Liver (tissue), 9 donors: Measurements from ENCODE around the gene RAPGEF6. TPM values are rescaled to one million over a fixed set of nuclear protein-coding genes. Genes with fewer than 3 reads are reported as not detected.

Source experiments
- DNase-seq: peaks from one replicate; pipeline ENCODE4 v3.0.0-alpha.2; 2017; ENCODE audit warnings: low spot score
- H3K27ac ChIP-seq, 2 donors: one replicate each; pipeline ENCODE4 v1.7.0; 2013; ENCODE audit warnings: inconsistent platforms in 2 of 2, low read length in 2 of 2, control low read depth in 1 of 2, low read depth in 1 of 2, mild to moderate bottlenecking in 1 of 2
- H3K27me3 ChIP-seq, 4 donors: one replicate each; pipeline versions ENCODE4 v1.6.1 to v1.7.0; 2013; ENCODE audit warnings: low read length in 3 of 4, inconsistent platforms in 1 of 4, mild to moderate bottlenecking in 1 of 4, moderate library complexity in 1 of 4; ENCODE audit not compliant: control insufficient read depth in 4 of 4, insufficient read depth in 4 of 4
- H3K36me3 ChIP-seq, 4 donors: one replicate each; pipeline versions ENCODE4 v1.6.1 to v1.7.0; 2013; ENCODE audit warnings: low read length in 3 of 4, mild to moderate bottlenecking in 3 of 4, low read depth in 1 of 4, moderate library complexity in 1 of 4; ENCODE audit not compliant: control insufficient read depth in 4 of 4, insufficient read depth in 3 of 4
- H3K4me1 ChIP-seq, 4 donors: one replicate each; pipeline versions ENCODE4 v1.6.1 to v1.7.0; 2013; ENCODE audit warnings: low read length in 3 of 4, mild to moderate bottlenecking in 3 of 4, moderate library complexity in 1 of 4; ENCODE audit not compliant: control insufficient read depth in 4 of 4, insufficient read depth in 4 of 4
- H3K4me3 ChIP-seq, 3 donors: one replicate each; pipeline versions ENCODE4 v1.6.1 to v1.7.0; 2013; ENCODE audit warnings: low read length in 3 of 3, control low read depth in 1 of 3, low read depth in 1 of 3, mild to moderate bottlenecking in 1 of 3
- H3K9ac ChIP-seq, 2 donors: one replicate each; pipeline ENCODE4 v1.7.0; 2013; ENCODE audit warnings: low read length in 2 of 2, mild to moderate bottlenecking in 2 of 2, moderate library complexity in 2 of 2, control low read depth in 1 of 2, low read depth in 1 of 2
- H3K9me3 ChIP-seq, 4 donors: one replicate each; pipeline versions ENCODE4 v1.6.1 to v1.7.0; 2013; ENCODE audit warnings: low read length in 3 of 4; ENCODE audit not compliant: control insufficient read depth in 4 of 4
- ATF3 ChIP-seq: IDR thresholded peaks from 2 replicates; pipeline ENCODE4 v1.6.1; 2016; ENCODE audit warnings: antibody characterized with exemption
- CTCF ChIP-seq: fragments of 150-350 bp; IDR thresholded peaks from 2 replicates; pipeline ENCODE4 v1.5.1; 2017; ENCODE audit warnings: improper control_type of control experiment, low read depth, low read length; ENCODE audit not compliant: missing input control
- EGR1 ChIP-seq, 2 donors: IDR thresholded peaks; 2 replicates each; pipeline ENCODE4 v1.6.1; 2016 to 2018; ENCODE audit warnings: antibody characterized with exemption in 2 of 2, low read depth in 2 of 2
- FOXA2 ChIP-seq: IDR thresholded peaks from 2 replicates; pipeline ENCODE4 v1.6.1; 2016; ENCODE audit warnings: antibody characterized with exemption
- GABPA ChIP-seq, 2 donors: IDR thresholded peaks in 1 of 2; conservative IDR thresholded peaks in 1 of 2; 2 replicates each; pipeline ENCODE4 v1.6.1; 2016; ENCODE audit warnings: antibody characterized with exemption in 2 of 2, mild to moderate bottlenecking in 1 of 2, moderate library complexity in 1 of 2
- HNF4A ChIP-seq, 2 donors: conservative IDR thresholded peaks; 2 replicates each; pipeline ENCODE4 v1.6.1; 2016; ENCODE audit warnings: antibody characterized with exemption in 2 of 2, mild to moderate bottlenecking in 2 of 2
- HNF4G ChIP-seq: IDR thresholded peaks from 2 replicates; pipeline ENCODE4 v1.6.1; 2016; ENCODE audit warnings: antibody characterized with exemption
- JUND ChIP-seq, 2 donors: IDR thresholded peaks; 2 replicates each; pipeline ENCODE4 v1.6.1; 2016; ENCODE audit warnings: antibody characterized with exemption in 2 of 2
- NR2F2 ChIP-seq: IDR thresholded peaks from 2 replicates; pipeline ENCODE4 v1.6.1; 2016; ENCODE audit warnings: antibody characterized with exemption
- RAD21 ChIP-seq, 2 donors: IDR thresholded peaks; 2 replicates each; pipeline ENCODE4 v1.6.1; 2016; ENCODE audit warnings: antibody characterized with exemption in 2 of 2, mild to moderate bottlenecking in 2 of 2
- REST ChIP-seq: IDR thresholded peaks from 2 replicates; pipeline ENCODE4 v1.6.1; 2016; ENCODE audit warnings: antibody characterized with exemption, mild to moderate bottlenecking
- RXRA ChIP-seq, 2 donors: IDR thresholded peaks; 2 replicates each; pipeline ENCODE4 v1.6.1; 2017 to 2018; ENCODE audit warnings: antibody characterized with exemption in 2 of 2, mild to moderate bottlenecking in 1 of 2
- SP1 ChIP-seq: IDR thresholded peaks from 2 replicates; pipeline ENCODE4 v1.6.1; 2018; ENCODE audit warnings: antibody characterized with exemption, mild to moderate bottlenecking
- YY1 ChIP-seq: IDR thresholded peaks from 2 replicates; pipeline ENCODE4 v1.6.1; 2016; ENCODE audit warnings: antibody characterized with exemption, mild to moderate bottlenecking
- ZBTB33 ChIP-seq: IDR thresholded peaks from 2 replicates; pipeline ENCODE4 v1.6.1; 2016; ENCODE audit warnings: antibody characterized with exemption
- WGBS: extraction: QIAGEN DNeasy Blood & Tissue Kit; methylation state at CpG from one replicate; pipeline ENCODE4 v1.1.7; 2013; 5-methylcytosine and 5-hydroxymethylcytosine counted together
- polyA plus RNA-seq, 2 donors: library from polyadenylated mRNA; stranded (reverse) in 1 of 2; unstranded in 1 of 2; fragments of 200-250 nt in 1 of 2; fragments of >200 nt in 1 of 2; fragmentation: Nextera tagmentation in 1 of 2; extraction: Ambion mirVana in 1 of 2; gene quantifications; one replicate each; pipeline versions ENCODE4 v1.2.1 to v1.2.3, GENCODE V29; 2013 to 2015
- total RNA-seq, 2 donors: library from RNA; depleted of rRNA; stranded (reverse); fragments of >200 nt; gene quantifications; one replicate each; pipeline ENCODE4 v1.2.3, GENCODE V29; 2014
- donor health status: healthy.
- donor health status: healthy.
- donor health status: healthy.
- donor health status: healthy.
- donor health status: healthy.

The RAPGEF6 gene
- total and polyA plus RNA-seq, 4 donors: 1.7 to 16.1 (median 8.6) TPM

- 72% methylated on average over 3 of the region's 3 CpGs for WGBS
- H3K9me3 ChIP-seq: no peaks in the 10 kb centered on the region
- H3K36me3 ChIP-seq: no peaks in the 10 kb centered on the region
- H3K9ac ChIP-seq: no peak overlapping the region
- H3K4me3 ChIP-seq: no peak overlapping the region
- no peak for DNase-seq
- H3K27ac ChIP-seq: no peak overlapping the region
- H3K4me1 ChIP-seq: peaks cover 0 to 3% (median 0%) of the 10 kb centered on the region in 4 donors
- TF ChIP-seq FOXA2 (no peak), HNF4A (conservative IDR thresholded peaks at IDR 0.05) (no peak), ATF3 (no peak), SP1 (no peak), ZBTB33 (no peak), RXRA (IDR thresholded peaks at IDR 0.05) (no peak), HNF4G (no peak), CTCF (no peak), NR2F2 (no peak), JUND (IDR thresholded peaks at IDR 0.05) (no peak), YY1 (no peak), EGR1 (IDR thresholded peaks at IDR 0.05; ENCODE audit: low read depth in 2 of 2) (no peak), RAD21 (IDR thresholded peaks at IDR 0.05) (no peak), GABPA (IDR thresholded peaks at IDR 0.05 in 1 of 2, conservative IDR thresholded peaks at IDR 0.05 in 1 of 2) (no peak), REST (no peak)
- no peaks in the 10 kb centered on the region for H3K27me3 ChIP-seq
These were observed 218.3 kb downstream of the RAPGEF6 start for GRCh38 chr5:131416729-131417128.
